Fibroblast of lung (primary cell): ENCODE data around the gene OR2T10. TPM values are rescaled to one million over a fixed set of nuclear protein-coding genes. Genes with fewer than 3 reads are reported as not detected.
"Not testable (repeated sequence)": the region's sequence is repeated elsewhere in the genome, so short reads cannot be mapped to it uniquely, and the experiment has no call there.

Experiments
- DNase-seq, 2 donors: peaks; one replicate each; pipeline versions ENCODE4 v3.0.0 to v3.0.0-alpha.2; 2010; ENCODE audit warnings: low read depth in 2 of 2
- H2AFZ ChIP-seq: 2 replicates; pipeline ENCODE4 v1.5.1; 2012; ENCODE audit warnings: low read length, control low read depth, inconsistent platforms
- H3K27ac ChIP-seq: 2 replicates; pipeline ENCODE4 v1.5.1; 2011; ENCODE audit warnings: low read length, control low read depth; ENCODE audit not compliant: insufficient read depth
- H3K27me3 ChIP-seq: 2 replicates; pipeline ENCODE4 v1.5.1; 2011; ENCODE audit warnings: mild to moderate bottlenecking, low read length; ENCODE audit not compliant: control insufficient read depth, insufficient read depth
- H3K36me3 ChIP-seq: 2 replicates; pipeline ENCODE4 v1.5.1; 2011; ENCODE audit warnings: low read length; ENCODE audit not compliant: control insufficient read depth, insufficient read depth
- H3K4me1 ChIP-seq: 2 replicates; pipeline ENCODE4 v1.5.1; 2011; ENCODE audit warnings: low read length; ENCODE audit not compliant: control insufficient read depth, insufficient read depth; ENCODE audit errors: extremely low read depth
- H3K4me2 ChIP-seq: 2 replicates; pipeline ENCODE4 v1.5.1; 2011; ENCODE audit warnings: low read length, control low read depth; ENCODE audit not compliant: insufficient read depth; ENCODE audit errors: extremely low read depth
- H3K4me3 ChIP-seq, 4 experiments: fragments of 200-600 bp in 1 of 4; sonication (generic) in 1 of 4; replicated peaks in 1 of 4; 2 replicates each; pipeline ENCODE4 v1.5.1; 2011 to 2016; ENCODE audit warnings: low read length in 4 of 4, low read depth in 3 of 4, mild to moderate bottlenecking in 3 of 4, control low read depth in 2 of 4, inconsistent platforms in 1 of 4, mixed read lengths in 1 of 4; ENCODE audit not compliant: insufficient read depth in 1 of 4; ENCODE audit errors: control extremely low read depth in 1 of 4
- H3K79me2 ChIP-seq: 2 replicates; pipeline ENCODE4 v1.5.1; 2012; ENCODE audit warnings: mild to moderate bottlenecking, low read length, inconsistent platforms; ENCODE audit not compliant: control insufficient read depth, insufficient read depth
- H3K9ac ChIP-seq: 2 replicates; pipeline ENCODE4 v1.5.1; 2011; ENCODE audit warnings: mild to moderate bottlenecking, low read length, control low read depth; ENCODE audit not compliant: insufficient read depth
- H3K9me3 ChIP-seq: 2 replicates; pipeline ENCODE4 v1.5.1; 2012; ENCODE audit warnings: low read depth, low read length; ENCODE audit not compliant: control insufficient read depth, insufficient read depth
- H4K20me1 ChIP-seq: 2 replicates; pipeline ENCODE4 v1.5.1; 2011; ENCODE audit warnings: low read length; ENCODE audit not compliant: control insufficient read depth, insufficient read depth; ENCODE audit errors: extremely low read depth
- EZH2 ChIP-seq: IDR thresholded peaks from 2 replicates; pipeline ENCODE4 v1.5.1; 2012; ENCODE audit warnings: low read length, control low read depth, mild to moderate bottlenecking; ENCODE audit errors: missing control alignments
- polyA plus RNA-seq, 2 donors: library from polyadenylated mRNA; depleted of rRNA in 1 of 2; stranded (reverse) in 1 of 2; unstranded in 1 of 2; fragments of >200 nt; gene quantifications; 2 replicates each; pipeline ENCODE4 v1.2.1, GENCODE V29; 2011 to 2012; ENCODE audit warnings: missing spikeins in 1 of 2
- total RNA-seq: library from RNA; depleted of rRNA; stranded (reverse); fragments of >200 nt; gene quantifications from 2 replicates; pipeline ENCODE4 v1.2.1, GENCODE V29; 2014
- TF ChIP-seq, protein P1 (sequence below), 2 donors: IDR thresholded peaks in 1 of 2; conservative IDR thresholded peaks in 1 of 2; 1 replicate in 1 of 2; 2 replicates in 1 of 2; pipeline ENCODE4 v1.5.1; 2011 to 2012; ENCODE audit warnings: low read length in 2 of 2, control low read depth in 1 of 2, inconsistent platforms in 1 of 2, low read depth in 1 of 2, mild to moderate bottlenecking in 1 of 2

The OR2T10 gene
- total and polyA plus RNA-seq, 2 donors (not counting 1 experiment from before 2014, with no cell fraction given), result not detected

DNA sequence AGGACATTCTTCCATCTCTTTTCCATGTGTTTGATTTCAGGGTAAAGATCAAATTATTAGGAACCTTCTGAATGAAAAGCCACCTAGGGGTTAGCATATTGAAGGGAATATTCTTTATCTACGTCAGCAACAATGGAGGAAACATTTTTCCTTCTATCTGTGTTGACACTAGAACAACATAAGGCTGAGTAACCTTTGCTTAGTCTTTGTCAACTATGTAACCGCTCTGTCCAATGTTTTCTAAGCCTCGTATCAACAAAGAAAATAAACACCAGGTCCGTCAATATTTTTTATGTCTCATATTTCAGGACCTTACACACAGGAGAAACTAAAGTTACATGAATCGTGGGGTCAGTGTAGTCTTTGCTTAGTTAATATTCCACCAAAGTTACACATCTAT lies 39.1 kb upstream of the OR2T10 start:
- H3K4me2 ChIP-seq, H2AFZ ChIP-seq, H3K36me3 ChIP-seq, H3K4me3 ChIP-seq, H3K9ac ChIP-seq, H3K27ac ChIP-seq, DNase-seq, H3K4me1 ChIP-seq, H4K20me1 ChIP-seq, H3K79me2 ChIP-seq, H3K9me3 ChIP-seq, H3K27me3 ChIP-seq: not testable (repeated sequence)

DNA sequence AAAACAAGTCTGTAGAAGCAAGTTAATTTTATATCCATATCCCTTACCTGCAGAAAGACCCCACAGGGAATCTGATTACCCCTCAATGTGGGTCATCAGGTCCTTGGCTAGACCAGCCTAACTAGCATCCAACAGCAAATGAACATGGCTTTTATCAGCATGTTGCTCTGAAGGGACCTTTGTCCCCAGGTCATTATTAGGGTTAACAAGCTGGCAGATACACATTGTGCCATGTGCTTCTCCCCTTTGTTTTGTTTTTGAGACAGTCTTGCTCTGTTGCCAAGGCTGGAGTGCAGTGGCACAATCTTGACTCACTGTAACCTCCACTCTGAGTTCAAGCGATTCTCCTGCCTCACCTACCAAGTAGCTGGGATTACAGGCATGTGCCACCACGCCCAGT lies 37.5 kb upstream of the OR2T10 start, which contains the start of gene OR2T11:
TSS of gene OR2T11 (minus strand) at position 101 of the 400 bp plus-strand sequence. CDS start 7,963 bp downstream, outside the sequence.
- H3K9ac ChIP-seq, H3K4me2 ChIP-seq, H4K20me1 ChIP-seq, H3K27me3 ChIP-seq, H3K79me2 ChIP-seq, H3K4me3 ChIP-seq, H3K36me3 ChIP-seq, H3K9me3 ChIP-seq, H3K4me1 ChIP-seq, DNase-seq, H2AFZ ChIP-seq, H3K27ac ChIP-seq: not testable (repeated sequence)

DNA sequence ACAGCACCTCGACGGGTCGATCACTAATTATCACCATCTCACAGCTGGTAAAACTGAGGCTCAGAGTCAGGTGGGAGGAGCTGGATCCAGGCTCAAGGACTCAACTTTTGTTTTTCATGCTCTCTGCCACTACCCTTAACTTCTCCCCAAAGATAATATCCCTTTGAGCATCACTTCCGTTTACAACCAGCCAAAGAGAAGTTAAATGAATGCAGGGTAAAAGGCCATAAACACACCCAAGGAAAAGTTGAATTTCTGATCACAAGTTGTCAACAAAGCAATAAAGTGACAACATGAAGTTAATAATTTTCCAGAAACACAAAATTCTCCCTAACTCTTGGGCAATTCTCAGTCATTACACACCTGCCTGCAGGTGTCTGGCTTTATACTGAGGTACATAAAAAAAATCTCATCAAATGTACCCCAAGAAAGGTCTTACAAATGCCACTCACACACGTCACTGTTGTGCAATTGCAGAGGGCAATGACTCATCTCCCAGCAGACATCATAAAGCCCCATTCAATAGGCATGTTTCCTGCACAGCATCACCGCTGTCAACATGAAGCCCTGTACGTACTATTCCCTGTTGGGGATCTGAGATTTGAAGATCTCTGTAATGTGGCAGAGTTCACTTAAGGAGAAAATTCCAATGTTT lies 34.0 kb upstream of the OR2T10 start:
- no peaks in the 10 kb centered on the region for H3K36me3 ChIP-seq
- no peak overlapping the region for H3K4me2 ChIP-seq
- H2AFZ ChIP-seq, result no peak overlapping the region
- no peak for DNase-seq
- no peak overlapping the region for H3K9ac ChIP-seq
- no peaks in the 10 kb centered on the region for H3K79me2 ChIP-seq
- H4K20me1 ChIP-seq, result no peaks in the 10 kb centered on the region
- H3K4me1 ChIP-seq, result no peaks in the 10 kb centered on the region
- no peaks in the 10 kb centered on the region for H3K9me3 ChIP-seq
- no peak overlapping the region for H3K27ac ChIP-seq
- H3K4me3 ChIP-seq, result no peak overlapping the region
- H3K27me3 ChIP-seq, result no peaks in the 10 kb centered on the region
- TF ChIP-seq, protein P1, sequence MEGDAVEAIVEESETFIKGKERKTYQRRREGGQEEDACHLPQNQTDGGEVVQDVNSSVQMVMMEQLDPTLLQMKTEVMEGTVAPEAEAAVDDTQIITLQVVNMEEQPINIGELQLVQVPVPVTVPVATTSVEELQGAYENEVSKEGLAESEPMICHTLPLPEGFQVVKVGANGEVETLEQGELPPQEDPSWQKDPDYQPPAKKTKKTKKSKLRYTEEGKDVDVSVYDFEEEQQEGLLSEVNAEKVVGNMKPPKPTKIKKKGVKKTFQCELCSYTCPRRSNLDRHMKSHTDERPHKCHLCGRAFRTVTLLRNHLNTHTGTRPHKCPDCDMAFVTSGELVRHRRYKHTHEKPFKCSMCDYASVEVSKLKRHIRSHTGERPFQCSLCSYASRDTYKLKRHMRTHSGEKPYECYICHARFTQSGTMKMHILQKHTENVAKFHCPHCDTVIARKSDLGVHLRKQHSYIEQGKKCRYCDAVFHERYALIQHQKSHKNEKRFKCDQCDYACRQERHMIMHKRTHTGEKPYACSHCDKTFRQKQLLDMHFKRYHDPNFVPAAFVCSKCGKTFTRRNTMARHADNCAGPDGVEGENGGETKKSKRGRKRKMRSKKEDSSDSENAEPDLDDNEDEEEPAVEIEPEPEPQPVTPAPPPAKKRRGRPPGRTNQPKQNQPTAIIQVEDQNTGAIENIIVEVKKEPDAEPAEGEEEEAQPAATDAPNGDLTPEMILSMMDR (conservative IDR thresholded peaks at IDR 0.05 in 1 of 2, IDR thresholded peaks at IDR 0.05 in 1 of 2; ENCODE audit: low read depth in 1 of 2, low read length in 2 of 2), result no peak
- no peak for TF ChIP-seq EZH2

DNA sequence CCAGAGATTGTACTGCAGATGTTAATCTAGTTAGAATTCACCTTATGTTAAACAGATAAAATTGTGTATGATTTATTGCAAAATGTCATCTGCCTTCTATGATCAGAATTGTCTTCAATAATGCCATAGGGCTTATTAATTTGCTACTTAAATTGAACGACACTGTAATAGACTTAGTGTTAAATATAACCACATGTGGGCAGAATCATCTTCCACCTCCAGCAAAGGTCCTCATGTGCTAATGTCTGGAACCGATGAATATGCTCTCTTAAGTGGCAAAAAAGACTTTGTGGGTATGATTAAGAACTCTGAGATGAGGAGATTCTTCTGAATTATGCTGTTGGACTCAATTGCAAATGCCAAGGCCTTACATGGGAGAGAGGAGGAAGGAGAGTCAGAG lies 33.1 kb upstream of the OR2T10 start:
- H3K27me3 ChIP-seq, result no peaks in the 10 kb centered on the region
- H4K20me1 ChIP-seq, result no peaks in the 10 kb centered on the region
- H3K27ac ChIP-seq, result no peak overlapping the region
- TF ChIP-seq, protein P1 (conservative IDR thresholded peaks at IDR 0.05 in 1 of 2, IDR thresholded peaks at IDR 0.05 in 1 of 2; ENCODE audit: low read depth in 1 of 2, low read length in 2 of 2), result no peak
- TF ChIP-seq EZH2, result no peak
- H3K79me2 ChIP-seq, result no peaks in the 10 kb centered on the region
- no peaks in the 10 kb centered on the region for H3K36me3 ChIP-seq
- H3K4me3 ChIP-seq, result no peak overlapping the region
- H3K9me3 ChIP-seq, result no peaks in the 10 kb centered on the region
- H2AFZ ChIP-seq, result no peak overlapping the region
- H3K9ac ChIP-seq, result no peak overlapping the region
- no peak for DNase-seq
- no peaks in the 10 kb centered on the region for H3K4me1 ChIP-seq
- H3K4me2 ChIP-seq, result no peak overlapping the region
